WTC11 (cell line): ENCODE measurements around the gene UBR4. TPM values are rescaled to one million over a fixed set of nuclear protein-coding genes. Genes with fewer than 3 reads are reported as not detected.

Source experiments
- ATAC-seq: fragments of 200-7000 bp; cut with Tn5 transposase; 2 replicates; pipeline ENCODE4 v1.10.0; 2021; ENCODE audit warnings: mild to moderate bottlenecking, moderate library complexity
- CTCF ChIA-PET: fragments of 300-600 bp; sonication (Branson Sonifier 250); formaldehyde crosslinking; loops from one replicate; lab custom pipeline; 2021; ENCODE audit warnings: antibody characterized with exemption; lab: Charles Lee
- POLR2A ChIA-PET: fragments of 350-600 bp; sonication (Branson Sonifier 250); formaldehyde crosslinking; loops from one replicate; lab custom pipeline; 2021; ENCODE audit warnings: antibody characterized with exemption; lab: Charles Lee
- DNase-seq: peaks from one replicate; pipeline ENCODE4 v3.0.0; 2021; ENCODE audit warnings: low spot score
- H3K27ac Mint-ChIP-seq: 2 replicates; pipeline ENCODE4 v1.8.0; 2021; ENCODE audit warnings: mixed read lengths
- H3K27me3 Mint-ChIP-seq: 2 replicates; pipeline ENCODE4 v1.8.0; 2021; ENCODE audit warnings: low read depth, mild to moderate bottlenecking, moderate library complexity, mixed read lengths
- H3K36me3 Mint-ChIP-seq: 2 replicates; pipeline ENCODE4 v1.8.0; 2021; ENCODE audit warnings: mixed read lengths
- H3K4me1 Mint-ChIP-seq: 2 replicates; pipeline ENCODE4 v1.8.0; 2022; ENCODE audit warnings: mixed read lengths
- H3K4me3 Mint-ChIP-seq: 2 replicates; pipeline ENCODE4 v1.8.0; 2021; ENCODE audit warnings: mild to moderate bottlenecking, moderate library complexity, mixed read lengths
- H3K9me3 Mint-ChIP-seq: 2 replicates; pipeline ENCODE4 v1.8.0; 2021; ENCODE audit warnings: mixed read lengths
- E2F5 ChIP-seq: sonication (generic); formaldehyde crosslinking; IDR thresholded peaks from 2 replicates; pipeline ENCODE4 v1.8.1; 2022; ENCODE audit warnings: mild to moderate bottlenecking, moderate library complexity, missing genetic modification reagents
- GABPB1 ChIP-seq: sonication (generic); formaldehyde crosslinking; IDR thresholded peaks from 2 replicates; pipeline ENCODE4 v1.8.1; 2023; ENCODE audit warnings: mild to moderate bottlenecking, missing genetic modification reagents
- HMGXB4 ChIP-seq: sonication (generic); formaldehyde crosslinking; IDR thresholded peaks from 2 replicates; pipeline ENCODE4 v1.8.1; 2023; ENCODE audit warnings: mild to moderate bottlenecking, moderate library complexity, missing genetic modification reagents
- IRF2 ChIP-seq: sonication (generic); formaldehyde crosslinking; IDR thresholded peaks from 2 replicates; pipeline ENCODE4 v1.8.0; 2022; ENCODE audit warnings: low read depth, missing genetic modification reagents, borderline replicate concordance
- JAZF1 ChIP-seq: fragments of 250-450 bp; sonication (Bioruptor Pico); IDR thresholded peaks from 2 replicates; pipeline ENCODE4 v1.9.0; 2021; ENCODE audit warnings: moderate library complexity, mild to moderate bottlenecking, inconsistent platforms
- KAT7 ChIP-seq: sonication (generic); formaldehyde crosslinking; IDR thresholded peaks from 2 replicates; pipeline ENCODE4 v1.8.1; 2023; ENCODE audit warnings: missing genetic modification reagents, mild to moderate bottlenecking, borderline replicate concordance
- NFATC4 ChIP-seq: fragments of 250-450 bp; sonication (Bioruptor Pico); IDR thresholded peaks from 2 replicates; pipeline ENCODE4 v1.9.0; 2021; ENCODE audit warnings: mild to moderate bottlenecking
- NR1H2 ChIP-seq: sonication (generic); formaldehyde crosslinking; IDR thresholded peaks from 2 replicates; pipeline ENCODE4 v1.9.0; 2021; ENCODE audit warnings: mild to moderate bottlenecking, moderate library complexity, missing genetic modification reagents
- TCF7 ChIP-seq: sonication (generic); formaldehyde crosslinking; IDR thresholded peaks from 2 replicates; pipeline ENCODE4 v1.8.0; 2022; ENCODE audit warnings: mild to moderate bottlenecking, low read depth, missing genetic modification reagents, moderate library complexity
- ZNF396 ChIP-seq: fragments of 250-450 bp; sonication (Bioruptor Pico); IDR thresholded peaks from 2 replicates; pipeline ENCODE4 v1.8.0; 2021; ENCODE audit warnings: mild to moderate bottlenecking, moderate library complexity, borderline replicate concordance
- ZNF423 ChIP-seq: fragments of 250-450 bp; sonication (Bioruptor Pico); IDR thresholded peaks from 2 replicates; pipeline ENCODE4 v2.1.2; 2022; ENCODE audit warnings: mild to moderate bottlenecking, moderate library complexity
- ZNF512 ChIP-seq: sonication (generic); formaldehyde crosslinking; IDR thresholded peaks from 2 replicates; pipeline ENCODE4 v1.8.1; 2022; ENCODE audit warnings: missing genetic modification reagents, borderline replicate concordance
- ZSCAN18 ChIP-seq: fragments of 250-450 bp; sonication (Bioruptor Pico); IDR thresholded peaks from 2 replicates; pipeline ENCODE4 v2.1.2; 2022; ENCODE audit warnings: mild to moderate bottlenecking, moderate library complexity
- total RNA-seq: library from RNA; stranded (reverse); gene quantifications from 3 replicates; pipeline ENCODE4 v1.2.3, GENCODE V29; 2021
- TF ChIP-seq, protein P1 (sequence below): sonication (generic); formaldehyde crosslinking; IDR thresholded peaks from 2 replicates; pipeline ENCODE4 v1.8.0; 2023; ENCODE audit warnings: missing genetic modification reagents
- TF ChIP-seq, protein P2 (sequence below): fragments of 250-450 bp; sonication (Bioruptor Pico); IDR thresholded peaks from 2 replicates; pipeline ENCODE4 v1.9.0; 2021; ENCODE audit warnings: mild to moderate bottlenecking

UBR4 gene
- total RNA-seq, 1 experiment from 2014 or later: 179 TPM

DNA sequence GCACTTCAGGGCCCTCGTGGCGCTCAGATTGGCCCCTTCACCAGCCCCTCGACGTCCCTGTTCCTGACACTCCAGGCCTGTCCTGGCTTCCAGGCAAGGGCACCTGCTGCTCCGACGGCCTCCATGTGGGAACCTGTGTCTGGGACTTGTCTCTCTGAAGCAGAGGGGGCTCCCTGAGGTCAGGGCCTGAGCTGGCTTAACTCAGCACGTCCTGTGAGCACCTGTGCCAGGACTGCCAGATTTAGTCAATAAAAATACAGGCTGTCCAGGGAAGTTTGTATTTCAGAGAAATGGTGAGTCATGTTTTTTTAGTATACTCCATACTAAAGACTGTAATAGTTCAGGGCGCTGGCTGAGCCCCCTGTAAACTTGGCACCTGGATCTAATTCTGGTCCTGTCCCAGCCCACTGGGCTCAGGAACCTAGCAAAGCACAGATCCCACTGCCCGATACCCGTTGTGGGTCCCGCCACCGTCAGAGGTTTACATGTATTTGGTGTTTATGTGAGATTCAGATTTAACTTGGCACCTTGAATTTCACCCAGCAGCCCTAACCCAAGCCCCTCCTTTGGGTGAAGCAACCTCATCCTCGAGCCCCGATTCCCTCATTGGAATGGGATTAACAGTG, 143.7 kb downstream of the UBR4 start (continued):
- no peak for TF ChIP-seq HMGXB4

DNA sequence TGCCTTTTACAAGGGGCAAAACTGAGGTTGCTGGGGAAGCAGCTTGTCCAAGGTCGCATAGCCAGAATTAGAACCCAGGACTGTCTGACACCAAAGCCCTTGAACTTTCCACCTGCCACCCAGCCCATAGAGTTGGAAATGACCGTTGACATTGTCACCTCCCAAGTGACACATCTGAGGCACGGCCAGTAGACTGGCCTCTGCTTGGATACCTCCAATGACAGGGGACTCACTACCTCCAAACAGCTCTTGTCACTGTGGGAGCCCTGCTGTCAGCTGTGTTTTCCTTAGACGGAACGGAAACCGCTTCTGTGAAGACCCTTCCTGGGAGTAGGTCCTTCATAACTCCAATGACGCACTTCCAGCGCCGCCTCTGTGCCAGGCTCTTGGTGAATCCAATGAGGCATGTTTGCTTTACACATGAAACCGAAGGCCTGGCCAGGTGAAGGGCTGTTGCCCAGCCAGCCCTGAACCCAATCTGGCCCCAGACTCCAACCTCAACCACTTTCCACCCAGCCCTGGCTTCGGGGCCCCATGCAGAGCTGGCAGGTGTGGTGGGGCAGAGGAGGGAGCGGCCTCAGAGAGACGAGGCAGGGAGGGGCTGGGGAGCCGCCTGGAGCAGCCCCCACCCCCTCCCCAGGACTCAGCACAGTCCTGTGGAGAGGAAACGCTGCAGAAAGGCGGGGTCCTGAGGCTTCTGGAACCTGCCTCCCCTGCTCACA, 144.4 kb downstream of the UBR4 start:
- peaks cover 5% of the 10 kb centered on the region for H3K36me3 Mint-ChIP-seq
- ChIA-PET POLR2A (no interaction called here), CTCF (interaction anchor here (1.2 to 8.8 kb wide), 3 partner anchors 53 to 158 kb away, joined by 5 to 74 read pairs (median 19); no protein-coding TSS in a partner anchor)
- DNase-seq: no peak
- no peak for ATAC-seq
- TF ChIP-seq ZSCAN18 (CRISPR knock-in tag) (no peak), E2F5 (CRISPR knock-in tag) (no peak), TCF7 (CRISPR knock-in tag) (no peak), KAT7 (CRISPR knock-in tag) (no peak), ZNF396 (CRISPR knock-in tag) (no peak), ZNF423 (CRISPR knock-in tag) (no peak), IRF2 (CRISPR knock-in tag) (no peak), ZNF512 (CRISPR knock-in tag) (no peak), JAZF1 (CRISPR knock-in tag) (no peak), NFATC4 (no peak), GABPB1 (CRISPR knock-in tag) (no peak), NR1H2 (CRISPR knock-in tag) (no peak)
- TF ChIP-seq, protein P1, sequence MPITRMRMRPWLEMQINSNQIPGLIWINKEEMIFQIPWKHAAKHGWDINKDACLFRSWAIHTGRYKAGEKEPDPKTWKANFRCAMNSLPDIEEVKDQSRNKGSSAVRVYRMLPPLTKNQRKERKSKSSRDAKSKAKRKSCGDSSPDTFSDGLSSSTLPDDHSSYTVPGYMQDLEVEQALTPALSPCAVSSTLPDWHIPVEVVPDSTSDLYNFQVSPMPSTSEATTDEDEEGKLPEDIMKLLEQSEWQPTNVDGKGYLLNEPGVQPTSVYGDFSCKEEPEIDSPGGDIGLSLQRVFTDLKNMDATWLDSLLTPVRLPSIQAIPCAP (CRISPR knock-in tag): no peak
- TF ChIP-seq, protein P2, sequence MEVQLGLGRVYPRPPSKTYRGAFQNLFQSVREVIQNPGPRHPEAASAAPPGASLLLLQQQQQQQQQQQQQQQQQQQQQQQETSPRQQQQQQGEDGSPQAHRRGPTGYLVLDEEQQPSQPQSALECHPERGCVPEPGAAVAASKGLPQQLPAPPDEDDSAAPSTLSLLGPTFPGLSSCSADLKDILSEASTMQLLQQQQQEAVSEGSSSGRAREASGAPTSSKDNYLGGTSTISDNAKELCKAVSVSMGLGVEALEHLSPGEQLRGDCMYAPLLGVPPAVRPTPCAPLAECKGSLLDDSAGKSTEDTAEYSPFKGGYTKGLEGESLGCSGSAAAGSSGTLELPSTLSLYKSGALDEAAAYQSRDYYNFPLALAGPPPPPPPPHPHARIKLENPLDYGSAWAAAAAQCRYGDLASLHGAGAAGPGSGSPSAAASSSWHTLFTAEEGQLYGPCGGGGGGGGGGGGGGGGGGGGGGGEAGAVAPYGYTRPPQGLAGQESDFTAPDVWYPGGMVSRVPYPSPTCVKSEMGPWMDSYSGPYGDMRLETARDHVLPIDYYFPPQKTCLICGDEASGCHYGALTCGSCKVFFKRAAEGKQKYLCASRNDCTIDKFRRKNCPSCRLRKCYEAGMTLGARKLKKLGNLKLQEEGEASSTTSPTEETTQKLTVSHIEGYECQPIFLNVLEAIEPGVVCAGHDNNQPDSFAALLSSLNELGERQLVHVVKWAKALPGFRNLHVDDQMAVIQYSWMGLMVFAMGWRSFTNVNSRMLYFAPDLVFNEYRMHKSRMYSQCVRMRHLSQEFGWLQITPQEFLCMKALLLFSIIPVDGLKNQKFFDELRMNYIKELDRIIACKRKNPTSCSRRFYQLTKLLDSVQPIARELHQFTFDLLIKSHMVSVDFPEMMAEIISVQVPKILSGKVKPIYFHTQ (CRISPR knock-in tag): no peak
- H3K4me3 Mint-ChIP-seq: no peak overlapping the region
- peaks cover 18% of the 10 kb centered on the region for H3K9me3 Mint-ChIP-seq
- H3K27me3 Mint-ChIP-seq: peaks cover 3% of the 10 kb centered on the region; the same call in 1 of the 2 replicates
- no peak overlapping the region for H3K27ac Mint-ChIP-seq
- H3K4me1 Mint-ChIP-seq: no peaks in the 10 kb centered on the region
